Measurements from ENCODE around the gene KPNA2. TPM values are rescaled to one million over a fixed set of nuclear protein-coding genes. Genes with fewer than 3 reads are reported as not detected.
"Not testable (repeated sequence)": the region's sequence is repeated elsewhere in the genome, so short reads cannot be mapped to it uniquely, and the experiment has no call there.

KPNA2 gene
- total and polyA plus RNA-seq, 2 of the 13 experiments (the other 11 are each of a cell fraction or from before 2014, with no cell fraction given) = 111 to 305 TPM

- H2AFZ ChIP-seq (ENCODE audit: low read length); ATAC-seq; H3K9ac ChIP-seq (ENCODE audit: insufficient read depth, low read depth, low read length); H4K20me1 ChIP-seq (ENCODE audit: insufficient read depth, low read length); H3K9me3 ChIP-seq (ENCODE audit: low read length); H3K79me2 ChIP-seq (ENCODE audit: insufficient read depth, low read length); CTCF ChIA-PET (ENCODE audit: low intra/inter-chr PET ratio, low total read pairs); H3K36me3 ChIP-seq (replicated peaks in 1 of 2; ENCODE audit: control insufficient read depth in 1 of 2, insufficient read depth in 2 of 2, low read length in 2 of 2); intact Hi-C loops (cut with micrococcal nuclease; ENCODE audit: unreplicated experiment); H3K4me3 ChIP-seq (replicated peaks in 1 of 3; ENCODE audit: insufficient read depth in 1 of 3, low read depth in 2 of 3, low read length in 3 of 3); H3K27me3 ChIP-seq (ENCODE audit: control insufficient read depth in 1 of 2, insufficient read depth in 2 of 2, low read length in 2 of 2); in situ Hi-C loops (cut with HindIII; ENCODE audit: extremely low pct_ligation_motif_present, low pct_unique_long_range_greater_than_20kb); H3K27ac ChIP-seq (ENCODE audit: extremely low read length, insufficient read depth, low read length); FAIRE-seq; BruUV-seq (replicated peaks); H3K4me2 ChIP-seq (ENCODE audit: low read depth, low read length); DNase-seq (ENCODE audit: low spot score): not testable (repeated sequence)
- WGBS (ENCODE audit: low lambda C conversion rate) = 64% methylated on average over 13 of the region's 13 CpGs
- POLR2A ChIA-PET = interaction anchor here (0.6 kb wide), 1 partner anchor 379 kb away, joined by 3 read pairs; no protein-coding TSS in a partner anchor
- TF ChIP-seq MAFK (conservative IDR thresholded peaks at IDR 0.05 in 1 of 2, IDR thresholded peaks at IDR 0.05 in 1 of 2; ENCODE audit: low read length in 2 of 2) (peak in 1 of 2 experiments; percentile 36; a peak in 2 of 4 replicates), NFYB (CRISPR knock-in tag; IDR thresholded peaks at IDR 0.05) (peak; percentile 78; the same call in 1 of the 2 replicates), NFYC (CRISPR knock-in tag; IDR thresholded peaks at IDR 0.05) (peak; percentile 72), ZMYM4 (CRISPR knock-in tag; IDR thresholded peaks at IDR 0.05) (0 out of 2 replicates have a peak, but pooled peaks have one; percentile 30), MAFF (IDR thresholded peaks at IDR 0.05; ENCODE audit: low read depth, low read length) (0 out of 2 replicates have a peak, but pooled peaks have one; percentile 4)
- H3K4me1 ChIP-seq (ENCODE audit: insufficient read depth, low read length) = peaks cover 26% of the 10 kb centered on the region
Observed at GRCh38 chr17:68081305-68082265, 46.0 kb downstream of the KPNA2 start.

- in situ Hi-C loops (cut with HindIII; ENCODE audit: extremely low pct_ligation_motif_present, low pct_unique_long_range_greater_than_20kb) (no loop called here), intact Hi-C loops (cut with micrococcal nuclease; ENCODE audit: unreplicated experiment) (no loop called here)
- ChIA-PET POLR2A (interaction anchor here (0.8 to 1.4 kb wide), 2 partner anchors 15 to 50 kb away, joined by 3 read pairs; partner anchors contain the start of gene KPNA2), CTCF (ENCODE audit: low intra/inter-chr PET ratio, low total read pairs) (no interaction called here)
- Histone ChIP-seq H4K20me1 (ENCODE audit: insufficient read depth, low read length) (no peaks in the 10 kb centered on the region), H3K4me3 (replicated peaks in 1 of 3; ENCODE audit: insufficient read depth in 1 of 3, low read depth in 2 of 3, low read length in 3 of 3) (peak overlapping the region; percentile 0 to 45 (median 11); a peak in 3 of 6 replicates), H3K79me2 (ENCODE audit: insufficient read depth, low read length) (no peaks in the 10 kb centered on the region), H3K9ac (ENCODE audit: insufficient read depth, low read depth, low read length) (no peak overlapping the region), H3K36me3 (replicated peaks in 1 of 2; ENCODE audit: control insufficient read depth in 1 of 2, insufficient read depth in 2 of 2, low read length in 2 of 2) (no peaks in the 10 kb centered on the region), H3K4me1 (ENCODE audit: insufficient read depth, low read length) (peaks cover 28% of the 10 kb centered on the region), H3K9me3 (ENCODE audit: low read length) (no peaks in the 10 kb centered on the region), H2AFZ (ENCODE audit: low read length) (no peak overlapping the region), H3K27me3 (ENCODE audit: control insufficient read depth in 1 of 2, insufficient read depth in 2 of 2, low read length in 2 of 2) (no peaks in the 10 kb centered on the region; a peak in 1 of 5 replicates), H3K4me2 (ENCODE audit: low read depth, low read length) (peak overlapping the region; percentile 80), H3K27ac (ENCODE audit: extremely low read length, insufficient read depth, low read length) (no peak overlapping the region)
- TF ChIP-seq MAFF (IDR thresholded peaks at IDR 0.05; ENCODE audit: low read depth, low read length) (peak; percentile 60), MAFK (conservative IDR thresholded peaks at IDR 0.05 in 1 of 2, IDR thresholded peaks at IDR 0.05 in 1 of 2; ENCODE audit: low read length in 2 of 2) (peak; percentile 67 to 75), MZF1 (CRISPR knock-in tag; IDR thresholded peaks at IDR 0.05; ENCODE audit: borderline replicate concordance) (no peak), ATF5 (CRISPR knock-in tag; IDR thresholded peaks at IDR 0.05; ENCODE audit: low read depth) (no peak)
- FAIRE-seq (peak; percentile 63), ATAC-seq (peak; percentile 65), DNase-seq (ENCODE audit: low spot score) (no peak)
- BruUV-seq (replicated peaks) = no TSS peak
- 15% methylated on average over 7 of the region's 7 CpGs for WGBS (ENCODE audit: low lambda C conversion rate)
Observed at GRCh38 chr17:68085771-68086381, 50.3 kb downstream of the KPNA2 start.

Measured in HepG2 (cell line).